Calu3 (cell line): Measurements from ENCODE around the gene VWA8. TPM values are rescaled to one million over a fixed set of nuclear protein-coding genes. Genes with fewer than 3 reads are reported as not detected.

Experiments used
- BruUV-seq: library from RNA; stranded (reverse); fragments of 400-500 nt; replicated peaks from 2 replicates; lab custom pipeline; 2021; lab: Mats Ljungman, UMichigan
- CTCF ChIA-PET: fragments of 300-600 bp; sonication (Branson Sonifier 250); formaldehyde crosslinking; loops from one replicate; lab custom pipeline; 2022; ENCODE audit warnings: antibody characterized with exemption; lab: Charles Lee
- DNase-seq: peaks from one replicate; pipeline ENCODE4 v3.0.0; 2022
- H3K27ac Mint-ChIP-seq: one replicate; pipeline ENCODE4 v1.8.0; 2022; ENCODE audit warnings: mixed read lengths; ENCODE audit not compliant: unreplicated experiment
- H3K27me3 Mint-ChIP-seq: one replicate; pipeline ENCODE4 v1.8.0; 2022; ENCODE audit warnings: mixed read lengths; ENCODE audit not compliant: unreplicated experiment
- H3K36me3 Mint-ChIP-seq: one replicate; pipeline ENCODE4 v1.8.0; 2022; ENCODE audit warnings: mild to moderate bottlenecking, moderate library complexity, mixed read lengths; ENCODE audit not compliant: insufficient read depth, unreplicated experiment
- H3K4me1 Mint-ChIP-seq: one replicate; pipeline ENCODE4 v1.8.0; 2022; ENCODE audit warnings: mild to moderate bottlenecking, low read depth, mixed read lengths; ENCODE audit not compliant: unreplicated experiment
- H3K4me3 Mint-ChIP-seq: one replicate; pipeline ENCODE4 v1.8.0; 2022; ENCODE audit warnings: mild to moderate bottlenecking, low read depth, moderate library complexity, mixed read lengths; ENCODE audit not compliant: unreplicated experiment
- H3K9me3 Mint-ChIP-seq: one replicate; pipeline ENCODE4 v1.8.0; 2022; ENCODE audit warnings: low read depth, mixed read lengths; ENCODE audit not compliant: unreplicated experiment
- intact Hi-C: fragments of 100-400 bp; cut with micrococcal nuclease; formaldehyde crosslinking; loops from one replicate; pipeline ENCODE4 v1.10.0; 2022; ENCODE audit not compliant: unreplicated experiment
- total RNA-seq: library from RNA; stranded (reverse); gene quantifications from 2 replicates; pipeline ENCODE4 v1.2.3, GENCODE V29; 2022
- TF ChIP-seq, protein P1 (sequence below): fragments of 200-600 bp; IDR thresholded peaks from one replicate; pipeline ENCODE4 v1.8.0; 2022; ENCODE audit warnings: antibody characterized with exemption; ENCODE audit not compliant: unreplicated experiment

The VWA8 gene
- total RNA-seq, 1 experiment from 2014 or later = 15.2 TPM

DNA sequence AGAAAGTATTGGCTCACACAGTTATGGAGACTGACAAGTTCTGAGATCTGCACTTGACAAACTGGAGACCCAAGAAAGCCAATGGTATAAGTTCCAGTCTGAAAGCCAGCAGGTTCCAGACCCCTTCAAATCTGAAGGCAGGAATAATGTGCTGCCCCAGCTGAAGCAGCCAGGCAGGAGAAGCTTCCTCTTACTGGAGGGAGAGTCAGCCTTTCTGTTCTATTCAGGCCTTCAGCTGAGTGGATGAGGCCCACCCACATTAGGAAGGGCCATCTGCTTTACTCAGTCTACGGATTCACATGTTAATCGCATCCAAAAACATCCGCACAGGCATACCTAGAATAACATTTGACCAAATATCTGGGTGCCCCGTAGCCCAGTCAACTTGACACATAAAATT, 8.2 kb upstream of the VWA8 start:
- Mint-ChIP-seq H3K27me3 (no peaks in the 10 kb centered on the region), H3K9me3 (no peaks in the 10 kb centered on the region), H3K27ac (no peak overlapping the region), H3K4me1 (no peaks in the 10 kb centered on the region), H3K4me3 (no peak overlapping the region), H3K36me3 (no peaks in the 10 kb centered on the region)
- CTCF ChIA-PET = no interaction called here
- no peak for DNase-seq
- no TSS peak for BruUV-seq
- intact Hi-C loops = no loop called here
- TF ChIP-seq, protein P1, sequence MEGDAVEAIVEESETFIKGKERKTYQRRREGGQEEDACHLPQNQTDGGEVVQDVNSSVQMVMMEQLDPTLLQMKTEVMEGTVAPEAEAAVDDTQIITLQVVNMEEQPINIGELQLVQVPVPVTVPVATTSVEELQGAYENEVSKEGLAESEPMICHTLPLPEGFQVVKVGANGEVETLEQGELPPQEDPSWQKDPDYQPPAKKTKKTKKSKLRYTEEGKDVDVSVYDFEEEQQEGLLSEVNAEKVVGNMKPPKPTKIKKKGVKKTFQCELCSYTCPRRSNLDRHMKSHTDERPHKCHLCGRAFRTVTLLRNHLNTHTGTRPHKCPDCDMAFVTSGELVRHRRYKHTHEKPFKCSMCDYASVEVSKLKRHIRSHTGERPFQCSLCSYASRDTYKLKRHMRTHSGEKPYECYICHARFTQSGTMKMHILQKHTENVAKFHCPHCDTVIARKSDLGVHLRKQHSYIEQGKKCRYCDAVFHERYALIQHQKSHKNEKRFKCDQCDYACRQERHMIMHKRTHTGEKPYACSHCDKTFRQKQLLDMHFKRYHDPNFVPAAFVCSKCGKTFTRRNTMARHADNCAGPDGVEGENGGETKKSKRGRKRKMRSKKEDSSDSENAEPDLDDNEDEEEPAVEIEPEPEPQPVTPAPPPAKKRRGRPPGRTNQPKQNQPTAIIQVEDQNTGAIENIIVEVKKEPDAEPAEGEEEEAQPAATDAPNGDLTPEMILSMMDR = no peak

GRCh38 chr13:41966671-41967070, 5.8 kb upstream of the VWA8 start:
- no TSS peak for BruUV-seq
- Mint-ChIP-seq H3K9me3 (no peaks in the 10 kb centered on the region), H3K27me3 (no peaks in the 10 kb centered on the region), H3K4me3 (no peak overlapping the region), H3K36me3 (no peaks in the 10 kb centered on the region), H3K4me1 (no peaks in the 10 kb centered on the region), H3K27ac (no peak overlapping the region)
- intact Hi-C loops = no loop called here
- TF ChIP-seq, protein P1 = no peak
- CTCF ChIA-PET = no interaction called here
- no peak for DNase-seq

DNA sequence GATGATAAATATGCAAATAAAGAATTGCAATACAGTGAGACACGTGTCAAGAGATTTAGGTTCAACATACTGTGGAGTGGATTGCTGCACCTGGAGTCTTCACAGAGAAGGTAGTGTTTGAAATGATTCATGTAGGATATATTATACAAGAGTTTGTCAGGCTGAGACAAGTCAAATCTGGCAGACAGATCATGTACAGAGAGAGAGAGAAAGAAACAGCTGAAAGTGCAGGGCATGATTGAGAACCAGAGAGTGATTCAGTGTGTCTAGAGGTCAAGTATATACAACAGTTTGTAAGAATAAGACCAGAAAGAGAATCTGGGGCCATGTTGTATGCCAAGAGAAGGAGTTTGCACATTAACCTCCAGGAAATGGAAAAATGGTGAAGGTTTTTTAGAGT, 2.1 kb upstream of the VWA8 start:
- no peak overlapping the region for H3K4me3 Mint-ChIP-seq
- H3K4me1 Mint-ChIP-seq = peaks cover 9% of the 10 kb centered on the region
- H3K36me3 Mint-ChIP-seq = peaks cover 17% of the 10 kb centered on the region
- no TSS peak for BruUV-seq
- no peak for DNase-seq
- no peaks in the 10 kb centered on the region for H3K9me3 Mint-ChIP-seq
- CTCF ChIA-PET = no interaction called here
- TF ChIP-seq, protein P1 = no peak
- H3K27me3 Mint-ChIP-seq = no peaks in the 10 kb centered on the region
- H3K27ac Mint-ChIP-seq = no peak overlapping the region
- intact Hi-C loops = no loop called here

DNA sequence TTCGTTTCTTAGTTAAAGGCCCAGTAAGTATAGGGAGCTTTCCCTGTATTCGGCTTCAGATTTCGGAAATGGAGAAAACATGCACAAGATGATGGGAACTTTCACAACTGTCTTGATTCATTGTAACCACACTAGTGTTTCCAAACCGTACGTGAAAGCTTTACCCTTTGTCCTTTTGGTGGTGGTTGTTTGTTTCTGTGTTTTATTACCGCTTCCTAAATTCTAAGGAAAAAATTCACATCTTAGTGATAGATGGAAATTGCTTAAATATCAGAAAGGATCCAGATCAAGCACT, 504 bp upstream of the VWA8 start:
- CTCF ChIA-PET = no interaction called here
- peaks cover 17% of the 10 kb centered on the region for H3K4me1 Mint-ChIP-seq
- BruUV-seq = no TSS peak
- peak overlapping the region; percentile 63 for H3K27ac Mint-ChIP-seq
- H3K9me3 Mint-ChIP-seq = no peaks in the 10 kb centered on the region
- TF ChIP-seq, protein P1 = no peak
- intact Hi-C loops = no loop called here
- H3K27me3 Mint-ChIP-seq = no peaks in the 10 kb centered on the region
- no peak for DNase-seq
- peaks cover 17% of the 10 kb centered on the region for H3K36me3 Mint-ChIP-seq
- peak overlapping the region; percentile 78 for H3K4me3 Mint-ChIP-seq
